ENCODE results near the gene HOXB7. TPM values are rescaled to one million over a fixed set of nuclear protein-coding genes. Genes with fewer than 3 reads are reported as not detected.
A peak's percentile ranks its signal among the peaks of the same experiment; 100 is the strongest.

HOXB7 gene
- total and polyA plus RNA-seq, 2 of the 13 experiments (the other 11 are each of a cell fraction or from before 2014, with no cell fraction given): 0.04 TPM; not detected in 1

GRCh38 chr17:48636177-48637018 lies 25.6 kb upstream of the HOXB7 start (continued):
- TF ChIP-seq ZNF280D (CRISPR knock-in tag; IDR thresholded peaks at IDR 0.05): no peak
- TF ChIP-seq ZNF775 (CRISPR knock-in tag; IDR thresholded peaks at IDR 0.05; ENCODE audit: borderline replicate concordance): no peak
- no peak for TF ChIP-seq ZNF260 (CRISPR knock-in tag; IDR thresholded peaks at IDR 0.05; ENCODE audit: borderline replicate concordance, low read depth)
- TF ChIP-seq BATF2 (CRISPR knock-in tag; IDR thresholded peaks at IDR 0.05): no peak
- TF ChIP-seq ZNF598 (CRISPR knock-in tag; IDR thresholded peaks at IDR 0.05; ENCODE audit: borderline replicate concordance): no peak; the same call in 1 of the 2 replicates
- TF ChIP-seq ZNF382 (CRISPR knock-in tag; IDR thresholded peaks at IDR 0.05; ENCODE audit: borderline replicate concordance): no peak
- no peak for TF ChIP-seq ZNF710 (CRISPR knock-in tag; IDR thresholded peaks at IDR 0.05; ENCODE audit: borderline replicate concordance)
- 0 out of 2 replicates have a peak, but pooled peaks have one; percentile 28 for TF ChIP-seq ZNF12 (CRISPR knock-in tag; IDR thresholded peaks at IDR 0.05)
- no peak for TF ChIP-seq RERE (CRISPR knock-in tag; IDR thresholded peaks at IDR 0.05; ENCODE audit: low read depth)
- TF ChIP-seq ZNF556 (CRISPR knock-in tag; IDR thresholded peaks at IDR 0.05; ENCODE audit: borderline replicate concordance): peak; percentile 64; the same call in 1 of the 2 replicates
- 0 out of 2 replicates have a peak, but pooled peaks have one; percentile 26 for TF ChIP-seq NCOA2 (CRISPR knock-in tag; IDR thresholded peaks at IDR 0.05)
- TF ChIP-seq ZMAT5 (CRISPR knock-in tag; IDR thresholded peaks at IDR 0.05; ENCODE audit: borderline replicate concordance, low read depth): no peak
- no peak for TF ChIP-seq CHD4 (IDR thresholded peaks at IDR 0.05; ENCODE audit: borderline replicate concordance, low read length)
- TF ChIP-seq SP5 (CRISPR knock-in tag; IDR thresholded peaks at IDR 0.05; ENCODE audit: borderline replicate concordance, low read depth): no peak

Data from HepG2 (cell line).